ENCODE measurements around the gene MC5R.

GRCh38 chr18:13775058-13775457 is 48.9 kb upstream of the MC5R start:
- TF ChIP-seq, protein P1, sequence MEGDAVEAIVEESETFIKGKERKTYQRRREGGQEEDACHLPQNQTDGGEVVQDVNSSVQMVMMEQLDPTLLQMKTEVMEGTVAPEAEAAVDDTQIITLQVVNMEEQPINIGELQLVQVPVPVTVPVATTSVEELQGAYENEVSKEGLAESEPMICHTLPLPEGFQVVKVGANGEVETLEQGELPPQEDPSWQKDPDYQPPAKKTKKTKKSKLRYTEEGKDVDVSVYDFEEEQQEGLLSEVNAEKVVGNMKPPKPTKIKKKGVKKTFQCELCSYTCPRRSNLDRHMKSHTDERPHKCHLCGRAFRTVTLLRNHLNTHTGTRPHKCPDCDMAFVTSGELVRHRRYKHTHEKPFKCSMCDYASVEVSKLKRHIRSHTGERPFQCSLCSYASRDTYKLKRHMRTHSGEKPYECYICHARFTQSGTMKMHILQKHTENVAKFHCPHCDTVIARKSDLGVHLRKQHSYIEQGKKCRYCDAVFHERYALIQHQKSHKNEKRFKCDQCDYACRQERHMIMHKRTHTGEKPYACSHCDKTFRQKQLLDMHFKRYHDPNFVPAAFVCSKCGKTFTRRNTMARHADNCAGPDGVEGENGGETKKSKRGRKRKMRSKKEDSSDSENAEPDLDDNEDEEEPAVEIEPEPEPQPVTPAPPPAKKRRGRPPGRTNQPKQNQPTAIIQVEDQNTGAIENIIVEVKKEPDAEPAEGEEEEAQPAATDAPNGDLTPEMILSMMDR (conservative IDR thresholded peaks at IDR 0.05; ENCODE audit: low read depth in 2 of 2), result no peak
- TF ChIP-seq CREB1 (CRISPR knock-in tag; IDR thresholded peaks at IDR 0.05; ENCODE audit: low read depth) (no peak), ETS1 (IDR thresholded peaks at IDR 0.05) (no peak), ZNF331 (CRISPR knock-in tag; IDR thresholded peaks at IDR 0.05; ENCODE audit: low read depth) (no peak), EZH2 (IDR thresholded peaks at IDR 0.05; ENCODE audit: low read depth, unreplicated experiment) (no peak), POLR2AphosphoS5 (IDR thresholded peaks at IDR 0.05; ENCODE audit: low read depth) (no peak), JUNB (IDR thresholded peaks at IDR 0.05; ENCODE audit: unreplicated experiment) (no peak), EZH2phosphoT487 (IDR thresholded peaks at IDR 0.05; ENCODE audit: unreplicated experiment) (no peak), STAT1 (IDR thresholded peaks at IDR 0.05; ENCODE audit: unreplicated experiment) (no peak), ZNF114 (CRISPR knock-in tag; IDR thresholded peaks at IDR 0.05) (no peak), NANOG (IDR thresholded peaks at IDR 0.05; ENCODE audit: borderline replicate concordance) (no peak)
- TF ChIP-seq, protein P2, sequence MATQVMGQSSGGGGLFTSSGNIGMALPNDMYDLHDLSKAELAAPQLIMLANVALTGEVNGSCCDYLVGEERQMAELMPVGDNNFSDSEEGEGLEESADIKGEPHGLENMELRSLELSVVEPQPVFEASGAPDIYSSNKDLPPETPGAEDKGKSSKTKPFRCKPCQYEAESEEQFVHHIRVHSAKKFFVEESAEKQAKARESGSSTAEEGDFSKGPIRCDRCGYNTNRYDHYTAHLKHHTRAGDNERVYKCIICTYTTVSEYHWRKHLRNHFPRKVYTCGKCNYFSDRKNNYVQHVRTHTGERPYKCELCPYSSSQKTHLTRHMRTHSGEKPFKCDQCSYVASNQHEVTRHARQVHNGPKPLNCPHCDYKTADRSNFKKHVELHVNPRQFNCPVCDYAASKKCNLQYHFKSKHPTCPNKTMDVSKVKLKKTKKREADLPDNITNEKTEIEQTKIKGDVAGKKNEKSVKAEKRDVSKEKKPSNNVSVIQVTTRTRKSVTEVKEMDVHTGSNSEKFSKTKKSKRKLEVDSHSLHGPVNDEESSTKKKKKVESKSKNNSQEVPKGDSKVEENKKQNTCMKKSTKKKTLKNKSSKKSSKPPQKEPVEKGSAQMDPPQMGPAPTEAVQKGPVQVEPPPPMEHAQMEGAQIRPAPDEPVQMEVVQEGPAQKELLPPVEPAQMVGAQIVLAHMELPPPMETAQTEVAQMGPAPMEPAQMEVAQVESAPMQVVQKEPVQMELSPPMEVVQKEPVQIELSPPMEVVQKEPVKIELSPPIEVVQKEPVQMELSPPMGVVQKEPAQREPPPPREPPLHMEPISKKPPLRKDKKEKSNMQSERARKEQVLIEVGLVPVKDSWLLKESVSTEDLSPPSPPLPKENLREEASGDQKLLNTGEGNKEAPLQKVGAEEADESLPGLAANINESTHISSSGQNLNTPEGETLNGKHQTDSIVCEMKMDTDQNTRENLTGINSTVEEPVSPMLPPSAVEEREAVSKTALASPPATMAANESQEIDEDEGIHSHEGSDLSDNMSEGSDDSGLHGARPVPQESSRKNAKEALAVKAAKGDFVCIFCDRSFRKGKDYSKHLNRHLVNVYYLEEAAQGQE (IDR thresholded peaks at IDR 0.05; ENCODE audit: unreplicated experiment), result no peak
